Esophagus muscularis mucosa (tissue), 4 donors: ENCODE results near the gene PSD4. TPM values are rescaled to one million over a fixed set of nuclear protein-coding genes. Genes with fewer than 3 reads are reported as not detected.

ENCODE experiments used
- DNase-seq: peaks from one replicate; pipeline ENCODE4 v3.0.0-alpha.2; 2017; ENCODE audit errors: extremely low spot score
- H3K27ac ChIP-seq, 4 donors: fragments of 200-600 bp; sonication (generic); replicated peaks in 1 of 4; 1 replicate in 3 of 4; 2 replicates in 1 of 4; pipeline ENCODE4 v1.5.1; 2016 to 2019; ENCODE audit warnings: mild to moderate bottlenecking in 1 of 4
- H3K27me3 ChIP-seq, 4 donors: fragments of 200-600 bp; sonication (generic); one replicate each; pipeline versions ENCODE4 v1.5.1 to v1.6.0; 2016 to 2019
- H3K36me3 ChIP-seq, 4 donors: fragments of 200-600 bp; sonication (generic); one replicate each; pipeline ENCODE4 v1.5.1; 2016 to 2019
- H3K4me1 ChIP-seq, 4 donors: fragments of 200-600 bp; sonication (generic); one replicate each; pipeline ENCODE4 v1.5.1; 2016 to 2019
- H3K4me3 ChIP-seq, 4 donors: fragments of 200-600 bp; sonication (generic); 1 replicate in 2 of 4; 2 replicates in 2 of 4; pipeline ENCODE4 v1.5.1; 2016 to 2019; ENCODE audit warnings: mild to moderate bottlenecking in 4 of 4, moderate library complexity in 1 of 4
- H3K9me3 ChIP-seq, 4 donors: fragments of 200-600 bp; sonication (generic); 1 replicate in 3 of 4; 2 replicates in 1 of 4; pipeline ENCODE4 v1.5.1; 2016 to 2019
- CTCF ChIP-seq, 3 experiments: fragments of 200-600 bp in 2 of 3; fragments of 450-650 bp in 1 of 3; sonication (generic) in 2 of 3; IDR thresholded peaks; one replicate each; pipeline ENCODE4 v1.5.1; 2017 to 2019; ENCODE audit warnings: antibody characterized with exemption in 3 of 3, mild to moderate bottlenecking in 2 of 3, moderate library complexity in 1 of 3
- EP300 ChIP-seq: sonication (generic); formaldehyde crosslinking; IDR thresholded peaks from one replicate; pipeline ENCODE4 v1.6.1; 2017; ENCODE audit warnings: antibody characterized with exemption
- POLR2A ChIP-seq: fragments of 450-650 bp; IDR thresholded peaks from one replicate; pipeline ENCODE4 v1.6.1; 2017; ENCODE audit warnings: antibody characterized with exemption, moderate library complexity, mild to moderate bottlenecking, low read depth
- POLR2AphosphoS5 ChIP-seq, 2 donors: sonication (generic); formaldehyde crosslinking; IDR thresholded peaks; one replicate each; pipeline ENCODE4 v1.6.1; 2017; ENCODE audit warnings: antibody characterized with exemption in 2 of 2
- WGBS: methylation state at CpG from one replicate; pipeline ENCODE4 v1.1.5; 2018; 5-methylcytosine and 5-hydroxymethylcytosine counted together
- intact Hi-C: fragments of 100-400 bp; cut with DNase I; formaldehyde crosslinking; loops from one replicate; pipeline ENCODE4 v1.15.1; 2023
- total RNA-seq, 4 donors: library from RNA; depleted of rRNA; stranded (reverse); fragments of >200 nt; gene quantifications; one replicate each; pipeline versions ENCODE4 v1.1.0 to v1.2.1, GENCODE V29; 2016

The PSD4 gene
- total RNA-seq, 4 donors from 2014 or later = 3.1 to 4.6 (median 3.6) TPM

GRCh38 chr2:113251118-113251517, 77.3 kb downstream of the PSD4 start:
- Histone ChIP-seq H3K36me3 (no peaks in the 10 kb centered on the region), H3K27ac (no peak overlapping the region), H3K27me3 (no peaks in the 10 kb centered on the region), H3K4me1 (peaks cover 6 to 11% (median 9%) of the 10 kb centered on the region in 4 donors), H3K9me3 (no peaks in the 10 kb centered on the region), H3K4me3 (no peak overlapping the region)
- 60% methylated on average over 7 of the region's 7 CpGs for WGBS
- no peak for TF ChIP-seq POLR2A
- intact Hi-C loops = no loop called here
- no peak for DNase-seq

GRCh38 chr2:113252047-113252590, 78.3 kb downstream of the PSD4 start:
- Histone ChIP-seq H3K27me3 (no peaks in the 10 kb centered on the region), H3K27ac (no peak overlapping the region), H3K4me3 (no peak overlapping the region), H3K4me1 (peaks cover 6 to 11% (median 10%) of the 10 kb centered on the region in 4 donors), H3K9me3 (no peaks in the 10 kb centered on the region), H3K36me3 (no peaks in the 10 kb centered on the region)
- 100% methylated on average over 3 of the region's 3 CpGs for WGBS
- no peak for DNase-seq
- intact Hi-C loops = no loop called here
- TF ChIP-seq CTCF (IDR thresholded peaks at IDR 0.05) = no peak
- TF ChIP-seq EP300 = no peak
- no peak for TF ChIP-seq POLR2AphosphoS5 (IDR thresholded peaks at IDR 0.05)
- no peak for TF ChIP-seq POLR2A

- intact Hi-C loops = no loop called here
- Histone ChIP-seq H3K4me1 (peaks cover 6 to 24% (median 18%) of the 10 kb centered on the region in 4 donors), H3K36me3 (no peaks in the 10 kb centered on the region)
Measured at GRCh38 chr2:113253453-113253852, 79.7 kb downstream of the PSD4 start.

GRCh38 chr2:113255140-113256070, 81.6 kb downstream of the PSD4 start:
- no peak for DNase-seq
- no peak overlapping the region for H3K4me3 ChIP-seq
- no peaks in the 10 kb centered on the region for H3K9me3 ChIP-seq
- H3K4me1 ChIP-seq = peaks cover 0 to 17% (median 9%) of the 10 kb centered on the region in 4 donors
- 31% methylated on average over 3 of the region's 4 CpGs for WGBS
- H3K27ac ChIP-seq = no peak overlapping the region
- no peak for TF ChIP-seq CTCF (IDR thresholded peaks at IDR 0.05)
- TF ChIP-seq POLR2A = no peak
- TF ChIP-seq EP300 = no peak
- no peak for TF ChIP-seq POLR2AphosphoS5 (IDR thresholded peaks at IDR 0.05)
- intact Hi-C loops = no loop called here
- H3K27me3 ChIP-seq = no peaks in the 10 kb centered on the region
- H3K36me3 ChIP-seq = peaks cover 0 to 4% (median 0%) of the 10 kb centered on the region in 4 donors

More at GRCh38 chr2:113253453-113253852, 79.7 kb downstream of the PSD4 start:
- H3K4me3 ChIP-seq = no peak overlapping the region
- TF ChIP-seq EP300 = no peak
- TF ChIP-seq POLR2A = no peak
- no peak for TF ChIP-seq CTCF (IDR thresholded peaks at IDR 0.05)
- no peak for TF ChIP-seq POLR2AphosphoS5 (IDR thresholded peaks at IDR 0.05)
- no peak overlapping the region for H3K27ac ChIP-seq
- 76% methylated on average over 4 of the region's 4 CpGs for WGBS
- H3K9me3 ChIP-seq = no peaks in the 10 kb centered on the region
- no peaks in the 10 kb centered on the region for H3K27me3 ChIP-seq
- DNase-seq = no peak

GRCh38 chr2:113257516-113258264, 83.9 kb downstream of the PSD4 start:
- Histone ChIP-seq H3K36me3 (peaks cover 0 to 4% (median 2%) of the 10 kb centered on the region in 4 donors), H3K4me1 (peaks cover 0 to 17% (median 9%) of the 10 kb centered on the region in 4 donors), H3K27ac (no peak overlapping the region), H3K27me3 (no peaks in the 10 kb centered on the region), H3K9me3 (no peaks in the 10 kb centered on the region), H3K4me3 (no peak overlapping the region)
- no peak for TF ChIP-seq CTCF (IDR thresholded peaks at IDR 0.05)
- no peak for TF ChIP-seq POLR2AphosphoS5 (IDR thresholded peaks at IDR 0.05)
- no peak for TF ChIP-seq POLR2A
- TF ChIP-seq EP300 = no peak
- intact Hi-C loops = no loop called here
- DNase-seq = no peak
- 59% methylated on average over 7 of the region's 7 CpGs for WGBS
